ENCODE data around the gene TTN. TPM values are rescaled to one million over a fixed set of nuclear protein-coding genes. Genes with fewer than 3 reads are reported as not detected.

Gene TTN
- total and polyA plus RNA-seq, 2 of the 8 experiments (the other 6 are each of a cell fraction or from before 2014, with no cell fraction given) = 0.30 to 9.7 TPM

- H2BK120ac ChIP-seq (replicated peaks; ENCODE audit: low read depth, low read length) = no peak overlapping the region
- H3K27me3 ChIP-seq (replicated peaks in 1 of 4; ENCODE audit: control insufficient read depth in 3 of 4, extremely low read depth in 1 of 4, insufficient read depth in 3 of 4, low read length in 3 of 4) = no peaks in the 10 kb centered on the region
- no peak overlapping the region for H3K4me3 ChIP-seq (ENCODE audit: extremely low read depth in 1 of 4, insufficient read depth in 2 of 4, low read depth in 3 of 4, low read length in 4 of 4)
- H3K23me2 ChIP-seq (ENCODE audit: low read depth, low read length) = no peaks in the 10 kb centered on the region
- no peak overlapping the region for H3K23ac ChIP-seq (ENCODE audit: insufficient read length)
- H4K91ac ChIP-seq (replicated peaks; ENCODE audit: insufficient read length, low read length) = no peak overlapping the region
- no peaks in the 10 kb centered on the region for H3K79me2 ChIP-seq (ENCODE audit: control insufficient read depth in 1 of 2, insufficient read depth in 2 of 2, low read length in 2 of 2)
- H2AFZ ChIP-seq (ENCODE audit: low read length) = no peak overlapping the region
- POLR2A ChIA-PET (ENCODE audit: partially characterized antibody) = no interaction called here
- H2BK20ac ChIP-seq (ENCODE audit: low read length) = no peak overlapping the region
- no peak overlapping the region for H3K14ac ChIP-seq (ENCODE audit: insufficient read length)
- H2AK5ac ChIP-seq (ENCODE audit: low read depth, low read length) = no peak overlapping the region
- H3K4me1 ChIP-seq (replicated peaks in 1 of 4; ENCODE audit: control insufficient read depth in 3 of 4, insufficient read depth in 4 of 4, low read length in 3 of 4) = no peaks in the 10 kb centered on the region
- H2BK5ac ChIP-seq (ENCODE audit: low read depth, low read length) = no peak overlapping the region
- H3K4me2 ChIP-seq (ENCODE audit: insufficient read depth in 1 of 2, low read depth in 2 of 2, low read length in 2 of 2) = no peak overlapping the region
- FAIRE-seq (peak; percentile 32), DNase-seq (ENCODE audit: low read depth in 1 of 2, low spot score in 2 of 2) (no peak)
- no peaks in the 10 kb centered on the region for H3K9me3 ChIP-seq (ENCODE audit: insufficient read depth in 2 of 2, low read depth in 1 of 2, low read length in 1 of 2)
- no peak overlapping the region for H2BK12ac ChIP-seq (ENCODE audit: low read depth, low read length)
- H2BK15ac ChIP-seq (ENCODE audit: low read length) = no peak overlapping the region
- no peak overlapping the region for H4K8ac ChIP-seq (ENCODE audit: extremely low read depth, insufficient read depth, low read length)
- peaks cover 0 to 3% of the 10 kb centered on the region in 2 experiments for H4K20me1 ChIP-seq (replicated peaks in 1 of 2; ENCODE audit: control insufficient read depth in 1 of 2, insufficient read depth in 2 of 2, low read length in 2 of 2)
- no peak overlapping the region for H3K18ac ChIP-seq (ENCODE audit: extremely low read depth, low read length)
- CTCF ChIA-PET (ENCODE audit: partially characterized antibody) = interaction anchor here (0.7 to 1.4 kb wide), 2 partner anchors 11 to 17 kb away, joined by 3 read pairs; no protein-coding TSS in a partner anchor
- H3K4ac ChIP-seq (replicated peaks; ENCODE audit: insufficient read length, low read depth, low read length) = no peak overlapping the region
- 85% methylated on average over 2 of the region's 2 CpGs; no CpG with 5 or more reads in 1 of the 2 experiments for WGBS, 2 experiments (ENCODE audit: extremely low coverage in 1 of 2, insufficient coverage in 1 of 2, insufficient read length in 1 of 2, insufficient replicate concordance in 2 of 2, low coverage in 1 of 2, low lambda C conversion rate in 2 of 2, missing lambda C conversion rate in 1 of 2)
- no peak overlapping the region for H4K5ac ChIP-seq (ENCODE audit: insufficient read length, low read depth, low read length)
- no peaks in the 10 kb centered on the region for H3K36me3 ChIP-seq (ENCODE audit: control insufficient read depth in 2 of 4, insufficient read depth in 4 of 4, low read length in 3 of 4)
- H3K56ac ChIP-seq (replicated peaks; ENCODE audit: insufficient read length, low read depth, low read length) = no peak overlapping the region
- no peaks in the 10 kb centered on the region for H3K79me1 ChIP-seq (ENCODE audit: low read depth, low read length)
- no peak overlapping the region for H3K9ac ChIP-seq (replicated peaks in 1 of 4; ENCODE audit: extremely low read depth in 1 of 4, low read depth in 3 of 4, low read length in 3 of 4)
- H3K27ac ChIP-seq (ENCODE audit: low read depth, low read length) = no peak overlapping the region
- TF ChIP-seq POLR2A (IDR thresholded peaks at IDR 0.05; ENCODE audit: control extremely low read depth in 1 of 2, low read depth in 2 of 2, low read length in 2 of 2) (no peak), POLR2AphosphoS5 (IDR thresholded peaks at IDR 0.05; ENCODE audit: low read depth, low read length) (no peak), RNF2 (IDR thresholded peaks at IDR 0.05; ENCODE audit: borderline replicate concordance, low read depth, low read length, missing control alignments, poor library complexity, severe bottlenecking) (no peak), SP2 (IDR thresholded peaks at IDR 0.05; ENCODE audit: low read length) (no peak)
Observed at GRCh38 chr2:178756843-178757242, 50.4 kb downstream of the TTN start.

Measured in H1 (cell line).